Ishikawa (cell line): Measurements from ENCODE around the gene PTCH2.
A peak's percentile ranks its signal among the peaks of the same experiment; 100 is the strongest.

Source experiments
- CEBPB ChIP-seq: IDR thresholded peaks from 2 replicates; pipeline ENCODE4 v1.6.1; 2012
- CREB1 ChIP-seq: IDR thresholded peaks from 2 replicates; pipeline ENCODE4 v1.6.1; 2012; ENCODE audit warnings: low read depth
- EGR1 ChIP-seq: IDR thresholded peaks from 2 replicates; pipeline ENCODE4 v1.6.1; 2012
- EP300 ChIP-seq: IDR thresholded peaks from 2 replicates; pipeline ENCODE4 v1.6.1; 2012; ENCODE audit warnings: borderline replicate concordance
- FOXM1 ChIP-seq: IDR thresholded peaks from 2 replicates; pipeline ENCODE4 v1.6.1; 2012; ENCODE audit warnings: low read depth, borderline replicate concordance
- NFIC ChIP-seq: IDR thresholded peaks from 2 replicates; pipeline ENCODE4 v1.6.1; 2012
- RAD21 ChIP-seq: IDR thresholded peaks from 2 replicates; pipeline ENCODE4 v1.6.1; 2012; ENCODE audit warnings: low read depth
- TAF1 ChIP-seq: IDR thresholded peaks from 2 replicates; pipeline ENCODE4 v1.6.1; 2012; ENCODE audit warnings: low read depth, mild to moderate bottlenecking
- TCF12 ChIP-seq: IDR thresholded peaks from 2 replicates; pipeline ENCODE4 v1.6.1; 2012; ENCODE audit warnings: low read depth
- TEAD4 ChIP-seq: IDR thresholded peaks from 2 replicates; pipeline ENCODE4 v1.6.1; 2012
- YY1 ChIP-seq: IDR thresholded peaks from 2 replicates; pipeline ENCODE4 v1.6.1; 2012; ENCODE audit warnings: low read depth
- ZBTB7A ChIP-seq: IDR thresholded peaks from 2 replicates; pipeline ENCODE4 v1.6.1; 2012; ENCODE audit warnings: low read depth
- TF ChIP-seq, protein P1 (sequence below): IDR thresholded peaks from 2 replicates; pipeline ENCODE4 v1.6.1; 2012
- TF ChIP-seq, protein P2 (sequence below): IDR thresholded peaks from 2 replicates; pipeline ENCODE4 v1.6.1; 2012
- TF ChIP-seq, protein P3 (sequence below): IDR thresholded peaks from 2 replicates; pipeline ENCODE4 v1.6.1; 2012; ENCODE audit warnings: low read depth, mild to moderate bottlenecking

PTCH2 gene, protein sequence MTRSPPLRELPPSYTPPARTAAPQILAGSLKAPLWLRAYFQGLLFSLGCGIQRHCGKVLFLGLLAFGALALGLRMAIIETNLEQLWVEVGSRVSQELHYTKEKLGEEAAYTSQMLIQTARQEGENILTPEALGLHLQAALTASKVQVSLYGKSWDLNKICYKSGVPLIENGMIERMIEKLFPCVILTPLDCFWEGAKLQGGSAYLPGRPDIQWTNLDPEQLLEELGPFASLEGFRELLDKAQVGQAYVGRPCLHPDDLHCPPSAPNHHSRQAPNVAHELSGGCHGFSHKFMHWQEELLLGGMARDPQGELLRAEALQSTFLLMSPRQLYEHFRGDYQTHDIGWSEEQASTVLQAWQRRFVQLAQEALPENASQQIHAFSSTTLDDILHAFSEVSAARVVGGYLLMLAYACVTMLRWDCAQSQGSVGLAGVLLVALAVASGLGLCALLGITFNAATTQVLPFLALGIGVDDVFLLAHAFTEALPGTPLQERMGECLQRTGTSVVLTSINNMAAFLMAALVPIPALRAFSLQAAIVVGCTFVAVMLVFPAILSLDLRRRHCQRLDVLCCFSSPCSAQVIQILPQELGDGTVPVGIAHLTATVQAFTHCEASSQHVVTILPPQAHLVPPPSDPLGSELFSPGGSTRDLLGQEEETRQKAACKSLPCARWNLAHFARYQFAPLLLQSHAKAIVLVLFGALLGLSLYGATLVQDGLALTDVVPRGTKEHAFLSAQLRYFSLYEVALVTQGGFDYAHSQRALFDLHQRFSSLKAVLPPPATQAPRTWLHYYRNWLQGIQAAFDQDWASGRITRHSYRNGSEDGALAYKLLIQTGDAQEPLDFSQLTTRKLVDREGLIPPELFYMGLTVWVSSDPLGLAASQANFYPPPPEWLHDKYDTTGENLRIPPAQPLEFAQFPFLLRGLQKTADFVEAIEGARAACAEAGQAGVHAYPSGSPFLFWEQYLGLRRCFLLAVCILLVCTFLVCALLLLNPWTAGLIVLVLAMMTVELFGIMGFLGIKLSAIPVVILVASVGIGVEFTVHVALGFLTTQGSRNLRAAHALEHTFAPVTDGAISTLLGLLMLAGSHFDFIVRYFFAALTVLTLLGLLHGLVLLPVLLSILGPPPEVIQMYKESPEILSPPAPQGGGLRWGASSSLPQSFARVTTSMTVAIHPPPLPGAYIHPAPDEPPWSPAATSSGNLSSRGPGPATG

DNA sequence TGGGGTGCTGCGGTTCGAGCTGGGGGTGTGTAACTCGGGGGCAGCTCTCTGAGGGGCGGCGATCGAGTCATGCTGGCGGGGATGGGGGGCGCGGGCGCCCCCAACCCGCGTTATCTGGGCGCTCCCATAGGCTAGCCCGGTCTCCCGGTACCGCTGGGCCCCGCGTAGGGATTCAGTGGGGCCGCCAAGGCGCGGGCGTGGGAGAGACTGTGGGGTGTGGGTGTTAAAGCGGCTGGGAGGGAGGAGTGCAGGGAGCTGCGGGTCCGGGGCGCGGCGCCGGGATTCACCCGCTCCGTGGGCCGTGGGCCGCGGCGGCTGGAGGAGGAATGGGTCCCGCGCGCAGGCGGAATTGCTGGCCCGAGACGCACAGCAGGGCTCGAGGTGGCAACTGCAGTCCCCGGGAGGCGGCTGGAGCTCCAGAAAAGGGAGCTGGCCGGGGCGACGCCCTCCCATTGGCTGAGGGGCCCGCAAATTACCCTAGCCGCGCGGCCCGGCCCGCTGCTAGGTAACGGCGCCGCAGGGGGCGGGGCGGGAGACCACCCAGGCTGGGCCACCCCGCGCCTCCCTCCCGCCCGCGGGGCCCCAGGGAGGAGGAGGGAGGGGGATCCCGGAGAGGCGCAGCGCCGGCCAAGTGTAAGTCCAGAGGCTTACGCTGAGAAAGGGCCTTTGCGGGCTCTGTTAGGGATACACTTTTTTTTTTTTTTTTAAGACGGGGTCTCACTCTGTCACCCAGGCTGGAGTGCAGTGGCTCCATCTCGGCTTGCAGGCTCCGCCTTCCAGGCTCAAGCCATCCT is at the start of gene PTCH2:
Gene PTCH2, minus strand, starts transcription at position 392 of the 794 bp plus-strand sequence. Its CDS starts 321 bp downstream, at position 71.
- TF ChIP-seq, protein P1, sequence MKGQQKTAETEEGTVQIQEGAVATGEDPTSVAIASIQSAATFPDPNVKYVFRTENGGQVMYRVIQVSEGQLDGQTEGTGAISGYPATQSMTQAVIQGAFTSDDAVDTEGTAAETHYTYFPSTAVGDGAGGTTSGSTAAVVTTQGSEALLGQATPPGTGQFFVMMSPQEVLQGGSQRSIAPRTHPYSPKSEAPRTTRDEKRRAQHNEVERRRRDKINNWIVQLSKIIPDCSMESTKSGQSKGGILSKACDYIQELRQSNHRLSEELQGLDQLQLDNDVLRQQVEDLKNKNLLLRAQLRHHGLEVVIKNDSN: no peak
- TF ChIP-seq EGR1: no peak
- no peak for TF ChIP-seq RAD21
- TF ChIP-seq, protein P2, sequence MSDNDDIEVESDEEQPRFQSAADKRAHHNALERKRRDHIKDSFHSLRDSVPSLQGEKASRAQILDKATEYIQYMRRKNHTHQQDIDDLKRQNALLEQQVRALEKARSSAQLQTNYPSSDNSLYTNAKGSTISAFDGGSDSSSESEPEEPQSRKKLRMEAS: no peak
- TF ChIP-seq TCF12: peak; percentile 57
- TF ChIP-seq TAF1: peak; percentile 35; the same call in 1 of the 2 replicates
- TF ChIP-seq EP300: no peak
- no peak for TF ChIP-seq YY1
- peak; percentile 90 for TF ChIP-seq ZBTB7A
- TF ChIP-seq, protein P3, sequence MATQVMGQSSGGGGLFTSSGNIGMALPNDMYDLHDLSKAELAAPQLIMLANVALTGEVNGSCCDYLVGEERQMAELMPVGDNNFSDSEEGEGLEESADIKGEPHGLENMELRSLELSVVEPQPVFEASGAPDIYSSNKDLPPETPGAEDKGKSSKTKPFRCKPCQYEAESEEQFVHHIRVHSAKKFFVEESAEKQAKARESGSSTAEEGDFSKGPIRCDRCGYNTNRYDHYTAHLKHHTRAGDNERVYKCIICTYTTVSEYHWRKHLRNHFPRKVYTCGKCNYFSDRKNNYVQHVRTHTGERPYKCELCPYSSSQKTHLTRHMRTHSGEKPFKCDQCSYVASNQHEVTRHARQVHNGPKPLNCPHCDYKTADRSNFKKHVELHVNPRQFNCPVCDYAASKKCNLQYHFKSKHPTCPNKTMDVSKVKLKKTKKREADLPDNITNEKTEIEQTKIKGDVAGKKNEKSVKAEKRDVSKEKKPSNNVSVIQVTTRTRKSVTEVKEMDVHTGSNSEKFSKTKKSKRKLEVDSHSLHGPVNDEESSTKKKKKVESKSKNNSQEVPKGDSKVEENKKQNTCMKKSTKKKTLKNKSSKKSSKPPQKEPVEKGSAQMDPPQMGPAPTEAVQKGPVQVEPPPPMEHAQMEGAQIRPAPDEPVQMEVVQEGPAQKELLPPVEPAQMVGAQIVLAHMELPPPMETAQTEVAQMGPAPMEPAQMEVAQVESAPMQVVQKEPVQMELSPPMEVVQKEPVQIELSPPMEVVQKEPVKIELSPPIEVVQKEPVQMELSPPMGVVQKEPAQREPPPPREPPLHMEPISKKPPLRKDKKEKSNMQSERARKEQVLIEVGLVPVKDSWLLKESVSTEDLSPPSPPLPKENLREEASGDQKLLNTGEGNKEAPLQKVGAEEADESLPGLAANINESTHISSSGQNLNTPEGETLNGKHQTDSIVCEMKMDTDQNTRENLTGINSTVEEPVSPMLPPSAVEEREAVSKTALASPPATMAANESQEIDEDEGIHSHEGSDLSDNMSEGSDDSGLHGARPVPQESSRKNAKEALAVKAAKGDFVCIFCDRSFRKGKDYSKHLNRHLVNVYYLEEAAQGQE: no peak

DNA sequence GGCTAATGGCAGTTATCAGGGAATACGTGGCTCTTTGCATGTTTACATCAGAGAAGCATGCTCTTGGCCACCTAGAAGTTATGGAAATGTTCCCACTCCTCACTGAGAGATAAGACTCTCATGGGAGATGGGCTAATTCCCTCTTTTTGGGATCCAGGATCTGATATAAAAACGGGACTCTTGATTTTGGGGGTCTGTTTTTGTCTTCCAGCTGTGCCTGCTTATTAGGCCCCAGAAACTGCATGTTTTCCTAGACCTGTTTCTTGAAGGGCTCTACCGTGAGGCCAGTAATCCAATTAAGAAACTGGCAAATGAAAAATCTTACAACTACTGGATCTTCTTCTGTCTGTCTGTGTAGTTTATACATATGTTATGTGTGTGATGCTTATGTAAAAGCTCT is 47.0 kb upstream of the PTCH2 start:
- no peak for TF ChIP-seq TCF12
- TF ChIP-seq FOXM1: no peak
- TF ChIP-seq NFIC: no peak
- TF ChIP-seq TAF1: no peak
- TF ChIP-seq EGR1: no peak
- TF ChIP-seq CREB1: no peak
- no peak for TF ChIP-seq YY1
- no peak for TF ChIP-seq RAD21
- TF ChIP-seq EP300: no peak
- TF ChIP-seq, protein P1: no peak
- no peak for TF ChIP-seq CEBPB
- TF ChIP-seq, protein P2: no peak
- no peak for TF ChIP-seq ZBTB7A

DNA sequence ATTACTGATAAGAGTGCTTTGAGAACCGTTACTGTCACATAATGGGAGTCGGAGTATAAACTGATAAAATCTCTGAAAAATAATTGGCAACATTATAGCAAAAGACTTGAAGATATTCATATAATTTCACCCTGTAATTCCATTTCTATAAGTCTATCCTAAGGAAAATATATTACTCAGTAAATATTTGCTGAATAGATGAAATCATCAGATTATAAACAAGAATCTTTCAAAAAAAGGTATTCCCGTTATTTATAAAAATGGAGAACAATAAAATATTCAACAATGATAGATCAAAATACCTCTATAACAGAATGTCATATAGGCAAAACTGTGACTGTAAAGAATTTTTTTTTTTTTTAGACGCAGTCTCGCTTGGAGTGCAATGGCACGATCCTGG is 42.4 kb upstream of the PTCH2 start:
- TF ChIP-seq CREB1: no peak
- no peak for TF ChIP-seq NFIC
- TF ChIP-seq, protein P3: no peak
- TF ChIP-seq TCF12: no peak
- no peak for TF ChIP-seq RAD21
- TF ChIP-seq, protein P2: no peak
- TF ChIP-seq ZBTB7A: no peak
- TF ChIP-seq EGR1: no peak
- TF ChIP-seq YY1: no peak
- no peak for TF ChIP-seq FOXM1
- TF ChIP-seq CEBPB: no peak
- TF ChIP-seq TEAD4: no peak
- no peak for TF ChIP-seq TAF1
- TF ChIP-seq, protein P1: no peak
- TF ChIP-seq EP300: no peak
